Tibial nerve (tissue), 4 donors: Measurements from ENCODE around the gene HTR2A. TPM values are rescaled to one million over a fixed set of nuclear protein-coding genes. Genes with fewer than 3 reads are reported as not detected.

Experiments used
- DNase-seq, 2 donors: peaks; one replicate each; pipeline ENCODE4 v3.0.0-alpha.2; 2019; ENCODE audit warnings: low spot score in 2 of 2
- H3K27ac ChIP-seq, 4 donors: fragments of 200-600 bp; sonication (generic) in 3 of 4; one replicate each; pipeline ENCODE4 v1.5.1; 2017 to 2019; ENCODE audit warnings: mild to moderate bottlenecking in 1 of 4
- H3K27me3 ChIP-seq, 2 donors: fragments of 200-600 bp; sonication (generic) in 1 of 2; one replicate each; pipeline versions ENCODE4 v1.5.1 to v1.6.0; 2017 to 2019
- H3K36me3 ChIP-seq, 3 donors: fragments of 200-600 bp; sonication (generic); one replicate each; pipeline ENCODE4 v1.5.1; 2018 to 2019
- H3K4me1 ChIP-seq, 4 donors: fragments of 200-600 bp; sonication (generic) in 3 of 4; one replicate each; pipeline ENCODE4 v1.5.1; 2017 to 2019
- H3K4me3 ChIP-seq, 4 donors: fragments of 200-600 bp; sonication (generic) in 3 of 4; one replicate each; pipeline ENCODE4 v1.5.1; 2017 to 2019; ENCODE audit warnings: mild to moderate bottlenecking in 1 of 4, moderate library complexity in 1 of 4
- H3K9me3 ChIP-seq, 4 donors: fragments of 200-600 bp; sonication (generic) in 3 of 4; one replicate each; pipeline ENCODE4 v1.5.1; 2017 to 2019
- CTCF ChIP-seq, 5 experiments: fragments of 200-600 bp in 3 of 5; fragments of 450-650 bp in 2 of 5; sonication (generic) in 3 of 5; IDR thresholded peaks; one replicate each; pipeline ENCODE4 v1.5.1; 2016 to 2019; ENCODE audit warnings: antibody characterized with exemption in 5 of 5, mild to moderate bottlenecking in 3 of 5, moderate library complexity in 2 of 5
- EP300 ChIP-seq, 2 donors: sonication (generic); formaldehyde crosslinking; IDR thresholded peaks; one replicate each; pipeline ENCODE4 v1.6.1; 2017; ENCODE audit warnings: antibody characterized with exemption in 2 of 2, mild to moderate bottlenecking in 1 of 2
- POLR2A ChIP-seq, 2 donors: fragments of 450-650 bp; IDR thresholded peaks; one replicate each; pipeline ENCODE4 v1.6.1; 2017; ENCODE audit warnings: antibody characterized with exemption in 2 of 2, mild to moderate bottlenecking in 2 of 2, moderate library complexity in 2 of 2
- WGBS, 2 donors: methylation state at CpG; one replicate each; pipeline ENCODE4 v1.1.5; 2018; 5-methylcytosine and 5-hydroxymethylcytosine counted together
- total RNA-seq, 4 donors: library from RNA; depleted of rRNA; stranded (reverse); fragments of >200 nt; gene quantifications; one replicate each; pipeline ENCODE4 v1.1.0, GENCODE V29; 2016

The HTR2A gene
- total RNA-seq, 4 donors from 2014 or later, result 0.20 to 0.30 (median 0.21) TPM

- Histone ChIP-seq H3K9me3 (no peaks in the 10 kb centered on the region), H3K4me3 (no peak overlapping the region), H3K4me1 (no peaks in the 10 kb centered on the region), H3K36me3 (no peaks in the 10 kb centered on the region), H3K27me3 (no peaks in the 10 kb centered on the region), H3K27ac (no peak overlapping the region)
- WGBS, 2 donors, result 60 to 75% methylated on average over 3 of the region's 3 CpGs
- no peak for DNase-seq
- no peak for TF ChIP-seq EP300 (IDR thresholded peaks at IDR 0.05)
- no peak for TF ChIP-seq POLR2A (IDR thresholded peaks at IDR 0.05)
- TF ChIP-seq CTCF (IDR thresholded peaks at IDR 0.05), result no peak
These were observed 31.9 kb downstream of the HTR2A start for GRCh38 chr13:46864941-46865340.

- 65 to 67% methylated on average over 1 of the region's 1 CpG for WGBS, 2 donors
- no peaks in the 10 kb centered on the region for H3K4me1 ChIP-seq
- no peak for TF ChIP-seq CTCF (IDR thresholded peaks at IDR 0.05)
- no peak for TF ChIP-seq EP300 (IDR thresholded peaks at IDR 0.05)
- no peak for TF ChIP-seq POLR2A (IDR thresholded peaks at IDR 0.05)
- DNase-seq, result no peak
- H3K27ac ChIP-seq, result no peak overlapping the region
- no peaks in the 10 kb centered on the region for H3K27me3 ChIP-seq
- H3K36me3 ChIP-seq, result no peaks in the 10 kb centered on the region
- H3K9me3 ChIP-seq, result no peaks in the 10 kb centered on the region
- H3K4me3 ChIP-seq, result no peak overlapping the region
These were observed 34.9 kb downstream of the HTR2A start for GRCh38 chr13:46861959-46862358.

- Histone ChIP-seq H3K4me1 (no peaks in the 10 kb centered on the region), H3K36me3 (no peaks in the 10 kb centered on the region), H3K27ac (no peak overlapping the region), H3K27me3 (no peaks in the 10 kb centered on the region), H3K4me3 (no peak overlapping the region), H3K9me3 (no peaks in the 10 kb centered on the region)
- no peak for DNase-seq
- TF ChIP-seq POLR2A (IDR thresholded peaks at IDR 0.05), result no peak
- no peak for TF ChIP-seq EP300 (IDR thresholded peaks at IDR 0.05)
- TF ChIP-seq CTCF (IDR thresholded peaks at IDR 0.05), result no peak
These were observed 36.1 kb downstream of the HTR2A start for GRCh38 chr13:46860722-46861121.

GRCh38 chr13:46858776-46859175 lies 38.1 kb downstream of the HTR2A start:
- TF ChIP-seq POLR2A (IDR thresholded peaks at IDR 0.05), result no peak
- no peak for TF ChIP-seq EP300 (IDR thresholded peaks at IDR 0.05)
- no peak for TF ChIP-seq CTCF (IDR thresholded peaks at IDR 0.05)
- 84 to 87% methylated on average over 3 of the region's 3 CpGs for WGBS, 2 donors
- Histone ChIP-seq H3K27ac (no peak overlapping the region), H3K36me3 (no peaks in the 10 kb centered on the region), H3K4me1 (no peaks in the 10 kb centered on the region), H3K27me3 (no peaks in the 10 kb centered on the region), H3K9me3 (no peaks in the 10 kb centered on the region), H3K4me3 (no peak overlapping the region)
- DNase-seq, result no peak

GRCh38 chr13:46858163-46858562 lies 38.7 kb downstream of the HTR2A start:
- DNase-seq, result no peak
- TF ChIP-seq POLR2A (IDR thresholded peaks at IDR 0.05), result no peak
- no peak for TF ChIP-seq CTCF (IDR thresholded peaks at IDR 0.05)
- TF ChIP-seq EP300 (IDR thresholded peaks at IDR 0.05), result no peak
- H3K27ac ChIP-seq, result no peak overlapping the region
- no peaks in the 10 kb centered on the region for H3K4me1 ChIP-seq
- whole genome bisulfite sequencing, 2 donors, result 72 to 84% methylated on average over 3 of the region's 3 CpGs
- H3K9me3 ChIP-seq, result no peaks in the 10 kb centered on the region
- no peaks in the 10 kb centered on the region for H3K27me3 ChIP-seq
- no peaks in the 10 kb centered on the region for H3K36me3 ChIP-seq
- H3K4me3 ChIP-seq, result no peak overlapping the region
